ENCODE data around the gene NAA40.

DNA sequence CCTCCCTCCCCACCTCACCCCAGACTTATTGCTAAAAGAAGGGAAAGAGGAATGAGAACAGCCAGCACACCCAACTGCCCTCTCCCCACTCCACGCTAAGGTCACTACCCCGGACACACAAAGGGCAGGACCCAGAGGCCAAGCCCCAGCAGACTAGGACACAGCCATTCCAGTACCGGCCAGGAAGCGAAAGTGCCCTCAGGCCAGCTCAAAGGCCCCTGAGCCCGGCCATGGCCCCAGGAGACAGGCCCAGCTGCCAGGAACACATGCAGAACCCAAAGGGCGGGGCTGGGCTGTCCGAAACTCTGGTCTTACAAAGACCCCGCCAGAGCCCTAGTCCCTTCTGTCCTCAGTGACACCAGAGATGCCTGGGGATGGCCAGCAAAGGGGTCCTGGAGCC, 27.4 kb upstream of the NAA40 start:
- TF ChIP-seq CTCF (IDR thresholded peaks at IDR 0.05), result no peak
- TF ChIP-seq POLR2A (IDR thresholded peaks at IDR 0.05), result no peak
- no peak for TF ChIP-seq POLR2AphosphoS5 (IDR thresholded peaks at IDR 0.05)

Data from gastroesophageal sphincter (tissue), 3 donors.